DMS79 (cell line): Measurements from ENCODE around the gene AGAP2.

Experiments used
- DNase-seq: peaks from one replicate; lab custom pipeline; 2025; lab: John Stamatoyannopoulos, UW

AGAP2 gene

GRCh38 chr12:57735952-57736740 lies 2.4 kb downstream of the AGAP2 start:
- no peak for DNase-seq

GRCh38 chr12:57735198-57735855 lies 3.2 kb downstream of the AGAP2 start:
- DNase-seq, result no peak

GRCh38 chr12:57734591-57734990 lies 4.0 kb downstream of the AGAP2 start:
- no peak for DNase-seq

GRCh38 chr12:57733928-57734327 lies 4.6 kb downstream of the AGAP2 start:
- no peak for DNase-seq

GRCh38 chr12:57732726-57733593 lies 5.6 kb downstream of the AGAP2 start:
- DNase-seq, result no peak

DNA sequence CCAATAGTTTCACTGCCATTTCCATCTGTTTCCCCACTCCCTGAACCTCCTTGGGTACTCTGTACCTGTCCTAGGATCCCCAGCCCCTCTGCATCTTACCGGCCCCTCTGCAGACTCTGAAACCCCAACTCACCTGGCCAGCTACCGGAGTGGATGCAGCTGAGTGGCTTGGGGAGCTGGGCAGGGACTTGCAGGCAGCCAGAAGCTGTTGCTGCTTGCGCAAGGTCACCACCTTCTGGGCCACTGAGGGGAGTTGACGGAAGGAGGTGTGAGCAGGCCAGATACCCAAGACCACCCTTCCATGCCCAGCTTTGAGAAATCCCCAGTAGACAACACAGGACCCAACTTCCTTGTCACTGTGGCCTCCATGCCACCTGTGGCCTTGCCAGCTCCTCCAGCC lies 6.3 kb downstream of the AGAP2 start:
- DNase-seq, result no peak

DNA sequence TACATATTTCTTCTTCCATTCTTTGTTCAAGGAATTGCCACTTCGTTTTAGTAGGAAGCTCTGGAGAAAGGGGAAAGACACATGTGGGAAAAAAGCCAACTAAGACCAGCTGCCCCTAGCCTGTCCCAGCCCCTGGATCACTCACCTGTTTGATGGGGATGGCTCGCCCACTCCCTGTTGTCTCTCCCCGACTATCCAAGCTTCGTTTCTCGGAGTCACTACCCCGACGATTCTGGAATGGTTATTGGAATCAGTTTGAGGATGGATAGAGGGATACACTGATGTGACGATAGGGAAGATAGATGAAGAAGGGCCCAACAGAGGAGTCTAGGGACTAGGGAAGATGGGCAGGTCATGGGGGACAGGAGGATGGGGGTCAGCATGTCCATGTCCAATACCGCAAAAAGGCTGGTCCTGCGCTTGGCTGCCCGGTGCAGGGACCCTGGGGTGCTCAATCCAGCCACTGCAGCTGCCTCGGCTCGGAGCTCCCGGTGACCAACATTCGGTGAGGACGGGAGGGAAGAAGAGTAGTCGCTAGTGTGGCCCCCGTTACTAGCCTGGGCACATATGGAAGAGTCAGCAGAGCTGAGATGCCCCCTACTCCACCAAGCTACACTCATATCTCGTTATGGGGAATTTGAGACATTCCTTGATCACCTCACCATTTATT lies 7.0 kb downstream of the AGAP2 start:
- DNase-seq, result no peak

DNA sequence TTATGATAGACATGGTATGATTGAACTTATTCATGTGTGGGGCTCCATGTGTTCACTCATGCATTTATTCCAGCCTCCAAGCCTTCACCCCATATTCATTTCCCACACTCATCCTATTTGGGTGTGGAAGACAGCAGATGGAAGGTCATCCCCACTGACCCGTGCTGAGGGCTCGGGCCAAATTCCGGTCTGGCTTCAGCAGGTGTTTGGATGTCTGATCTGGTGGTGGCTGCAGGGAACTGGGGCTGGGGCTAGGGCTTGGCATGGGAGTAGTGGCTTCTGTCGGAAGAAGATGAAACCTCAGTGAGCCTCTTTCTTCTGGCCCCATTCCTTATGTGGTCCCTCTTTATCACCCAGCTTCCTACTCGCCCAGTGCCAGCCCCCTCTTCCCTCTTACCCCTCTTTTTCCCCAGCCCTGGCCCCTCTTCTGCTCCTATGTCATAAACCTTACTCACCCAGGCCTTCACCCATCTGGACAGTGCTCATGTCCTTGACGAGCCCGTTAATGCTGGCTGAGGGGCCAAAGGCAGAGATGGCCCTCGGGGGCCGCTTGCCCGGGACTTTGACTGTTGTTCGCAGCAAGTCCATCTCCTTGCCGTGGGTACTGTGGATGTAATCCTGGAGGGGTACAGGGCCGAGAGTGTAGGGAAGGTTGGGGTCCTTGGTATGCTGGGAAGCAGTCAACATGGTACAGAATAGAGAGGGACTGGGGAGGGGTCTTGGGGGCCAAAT lies 8.0 kb downstream of the AGAP2 start:
- no peak for DNase-seq

GRCh38 chr12:57729321-57729844 lies 9.2 kb downstream of the AGAP2 start:
- no peak for DNase-seq

DNA sequence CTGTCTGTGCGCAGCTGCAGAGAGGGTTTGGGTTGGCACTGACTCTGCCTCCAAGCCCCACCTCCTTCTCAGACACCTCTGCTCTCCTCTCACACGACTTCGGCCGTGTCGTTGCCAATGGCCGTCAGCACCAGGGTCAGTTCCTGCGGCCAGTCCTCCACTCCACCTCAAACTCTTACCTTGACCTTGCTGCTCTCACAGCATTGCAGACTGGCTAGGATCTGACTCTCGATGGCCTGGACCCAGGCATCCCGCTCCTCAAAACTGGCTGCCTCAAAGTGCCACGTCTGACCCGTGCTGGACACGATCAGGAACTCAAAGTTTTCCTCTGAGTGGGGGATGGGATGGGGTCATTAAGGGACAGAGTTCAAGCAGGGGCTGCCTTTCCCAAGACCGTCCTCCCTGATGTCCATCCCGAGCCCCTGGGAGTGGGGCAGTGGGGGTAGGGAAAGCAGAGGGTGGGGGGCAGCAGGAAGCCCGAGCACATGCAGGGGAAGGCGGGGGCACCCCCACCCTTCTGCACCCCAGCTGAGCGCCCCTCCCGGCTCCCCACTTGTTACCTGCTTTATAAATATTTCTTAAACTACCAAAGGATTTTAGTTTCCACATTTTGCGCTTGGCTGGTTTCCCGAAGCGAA lies 10.7 kb downstream of the AGAP2 start:
- DNase-seq, result no peak

DNA sequence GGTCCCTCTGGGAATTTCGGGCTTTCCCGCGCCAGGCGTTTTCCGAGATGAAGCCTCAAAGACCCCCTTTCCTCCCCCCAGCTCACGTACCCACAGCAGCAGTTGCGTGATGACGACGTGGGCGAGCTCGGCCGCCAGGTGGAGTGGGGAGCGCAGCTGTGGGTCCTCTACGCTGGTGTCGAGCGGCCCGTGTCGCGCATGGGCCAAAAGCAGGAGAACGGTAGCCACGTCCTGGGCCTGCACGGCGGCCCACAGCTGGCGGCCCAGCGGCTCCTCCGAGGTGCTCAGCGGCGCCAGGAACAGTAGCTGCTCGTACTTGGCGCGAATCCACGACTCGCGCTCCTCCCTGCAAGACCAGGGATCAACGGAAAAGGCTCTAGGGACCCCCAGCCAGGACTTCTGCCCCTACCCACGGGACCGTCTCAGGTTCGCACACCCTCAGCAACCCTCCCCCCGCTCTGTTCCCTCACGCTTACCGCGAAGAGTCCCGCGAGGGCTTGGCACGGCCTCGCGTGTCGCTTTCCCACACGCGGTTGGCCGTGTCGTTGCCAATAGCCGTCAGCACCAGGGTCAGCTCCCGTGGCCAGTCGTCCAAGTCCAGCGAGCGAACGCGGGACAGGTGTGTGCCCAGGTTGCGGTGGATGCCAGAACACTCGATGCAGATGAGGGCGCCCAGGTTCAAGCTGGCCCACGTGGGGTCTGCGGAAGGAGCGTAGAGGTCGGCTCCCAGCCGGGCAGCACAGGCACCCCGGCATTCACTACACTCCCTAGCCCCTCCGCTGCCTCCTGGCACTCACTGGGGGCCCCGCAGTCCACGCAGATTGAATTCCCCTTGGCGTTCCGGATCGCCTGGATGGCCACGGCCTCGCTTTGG lies 11.4 kb downstream of the AGAP2 start:
- peak; percentile 18 for DNase-seq

DNA sequence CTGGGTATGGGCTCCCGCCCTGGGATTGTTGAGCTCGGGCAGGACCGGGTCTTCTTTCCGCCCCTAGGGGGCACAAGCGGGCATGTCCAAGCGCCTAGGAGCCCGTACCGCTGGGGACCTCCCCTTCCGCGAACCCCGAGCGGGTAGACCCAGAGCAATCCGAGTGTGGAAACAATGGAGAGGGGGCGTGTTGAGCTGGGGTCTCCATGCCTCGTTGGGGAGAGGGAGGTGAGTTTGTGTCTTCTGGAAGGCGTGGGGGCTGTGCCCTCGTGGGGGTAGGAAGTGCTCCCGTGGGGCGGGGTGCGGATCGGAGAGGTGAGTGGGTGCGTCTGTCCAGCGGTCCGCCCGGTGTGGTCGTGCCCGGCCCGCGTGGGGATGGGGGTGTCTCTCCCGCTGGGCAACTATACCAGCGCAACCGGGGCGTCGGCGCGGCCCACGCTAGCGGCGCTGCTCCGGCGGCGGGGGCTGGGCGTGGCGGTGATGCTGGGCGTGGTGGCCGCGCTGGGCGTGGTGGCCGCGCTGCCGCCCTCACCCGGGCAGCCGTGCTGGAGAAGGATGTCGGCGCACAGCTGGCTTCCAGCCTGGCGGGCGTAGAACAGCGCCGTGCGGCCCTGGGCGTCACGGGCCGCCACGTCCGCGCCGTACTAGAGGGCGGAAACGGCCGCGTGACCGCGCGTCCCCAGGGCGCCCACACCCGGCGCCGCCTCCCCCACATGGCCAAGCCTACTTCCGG lies 12.2 kb downstream of the AGAP2 start:
- DNase-seq, result peak; percentile 71

GRCh38 chr12:57725851-57726150 lies 12.7 kb downstream of the AGAP2 start:
- DNase-seq, result no peak

DNA sequence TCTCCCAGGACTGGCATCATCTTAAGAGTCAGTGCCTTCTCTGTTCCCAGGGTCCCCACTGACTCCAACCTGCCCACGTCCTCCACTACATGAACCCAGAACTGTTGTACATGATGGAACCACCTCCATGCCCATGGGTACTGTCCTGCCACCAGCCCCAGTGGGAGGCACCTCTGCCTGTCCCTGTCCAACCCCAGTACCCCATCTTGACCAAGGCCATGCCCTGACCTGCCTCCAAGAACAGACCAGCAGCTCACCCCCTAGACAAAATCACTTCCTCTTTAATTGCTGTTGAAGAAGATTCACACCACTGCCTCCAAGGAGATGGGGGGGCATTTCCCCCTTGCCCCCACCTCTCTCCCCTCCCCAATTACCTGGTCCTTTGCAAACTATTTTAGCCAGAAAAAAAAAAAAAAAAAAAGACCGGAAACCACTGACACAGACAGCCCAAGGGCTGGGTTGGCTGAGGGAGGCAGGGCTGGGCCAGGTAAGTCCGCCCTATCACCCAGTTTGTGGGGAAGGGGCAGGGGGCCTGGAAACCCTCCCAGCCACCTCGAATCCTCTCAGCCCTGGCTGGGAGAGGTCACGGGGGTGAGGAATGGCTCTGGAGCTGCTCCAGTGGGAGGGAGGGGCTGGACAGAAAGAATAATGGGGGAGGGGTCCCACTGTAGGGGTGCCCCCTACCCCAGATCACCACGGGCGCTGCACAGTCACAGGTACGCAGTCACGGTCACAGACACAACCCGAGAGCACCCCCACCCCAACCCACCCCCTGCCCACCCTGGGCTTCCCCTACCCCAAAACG lies 13.4 kb downstream of the AGAP2 start:
- no peak for DNase-seq

- DNase-seq, result no peak
Observed at GRCh38 chr12:57724003-57724935, 14.3 kb downstream of the AGAP2 start.

DNA sequence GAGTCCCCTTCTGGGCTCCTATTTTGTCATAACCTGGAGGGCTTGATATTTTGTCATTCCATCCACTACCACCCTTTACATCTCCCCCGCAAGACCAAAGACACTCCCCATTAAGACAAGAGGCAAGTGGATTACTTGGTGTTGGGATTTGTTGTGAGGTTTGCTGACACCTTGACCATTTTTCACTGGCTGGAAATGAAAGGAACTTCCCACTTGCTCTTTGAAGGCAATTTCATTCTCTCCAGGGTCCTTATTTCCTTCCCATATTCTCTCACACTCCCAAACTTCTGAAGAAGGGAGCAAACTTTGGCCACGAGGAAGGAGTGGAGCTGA lies 14.9 kb downstream of the AGAP2 start:
- DNase-seq, result no peak
